BLaER1 (cell line): ENCODE data around the gene CD79B.

Experiments used
- H3K27ac ChIP-seq: shearing (Covaris generic); formaldehyde crosslinking; 2 replicates; pipeline ENCODE4 v1.8.1; 2022
- H3K27me3 ChIP-seq: shearing (Covaris generic); formaldehyde crosslinking; 2 replicates; pipeline ENCODE4 v1.8.1; 2022
- H3K36me3 ChIP-seq: shearing (Covaris generic); formaldehyde crosslinking; 2 replicates; pipeline ENCODE4 v1.8.1; 2022
- H3K4me1 ChIP-seq: shearing (Covaris generic); formaldehyde crosslinking; 2 replicates; pipeline ENCODE4 v1.8.1; 2022
- H3K4me2 ChIP-seq: shearing (Covaris generic); formaldehyde crosslinking; 2 replicates; pipeline ENCODE4 v1.8.1; 2022
- H3K4me3 ChIP-seq: shearing (Covaris generic); formaldehyde crosslinking; 2 replicates; pipeline ENCODE4 v1.8.1; 2022
- H3K9ac ChIP-seq: shearing (Covaris generic); formaldehyde crosslinking; 2 replicates; pipeline ENCODE4 v1.8.1; 2022
- H3K9me3 ChIP-seq: shearing (Covaris generic); formaldehyde crosslinking; 2 replicates; pipeline ENCODE4 v1.8.1; 2022
- H4K20me1 ChIP-seq: shearing (Covaris generic); formaldehyde crosslinking; 2 replicates; pipeline ENCODE4 v1.8.1; 2022
- Cebpa-rat ChIP-seq: shearing (Covaris generic); IDR thresholded peaks from 2 replicates; pipeline ENCODE4 v1.8.1; 2022

The CD79B gene

GRCh38 chr17:63944736-63945499, 12.8 kb upstream of the CD79B start:
- no peaks in the 10 kb centered on the region for H4K20me1 ChIP-seq
- peaks cover 6% of the 10 kb centered on the region; the same call in 1 of the 2 replicates for H3K9me3 ChIP-seq
- no peak for TF ChIP-seq Cebpa-rat
- H3K4me1 ChIP-seq: peaks cover 73% of the 10 kb centered on the region
- H3K36me3 ChIP-seq: peaks cover 12% of the 10 kb centered on the region; the same call in 1 of the 2 replicates
- H3K4me2 ChIP-seq: peak overlapping the region; percentile 91
- H3K27me3 ChIP-seq: no peaks in the 10 kb centered on the region
- no peak overlapping the region for H3K4me3 ChIP-seq
- H3K27ac ChIP-seq: peak overlapping the region; percentile 84
- no peak overlapping the region for H3K9ac ChIP-seq

GRCh38 chr17:63943745-63944144, 11.6 kb upstream of the CD79B start:
- no peak for TF ChIP-seq Cebpa-rat
- H3K4me1 ChIP-seq: peaks cover 73% of the 10 kb centered on the region
- H3K4me2 ChIP-seq: no peak overlapping the region
- H3K9ac ChIP-seq: no peak overlapping the region
- no peaks in the 10 kb centered on the region for H4K20me1 ChIP-seq
- H3K9me3 ChIP-seq: peaks cover 6% of the 10 kb centered on the region; the same call in 1 of the 2 replicates
- H3K4me3 ChIP-seq: no peak overlapping the region
- peaks cover 12% of the 10 kb centered on the region; the same call in 1 of the 2 replicates for H3K36me3 ChIP-seq
- H3K27ac ChIP-seq: 0 out of 2 replicates have a peak overlapping the region, but pooled peaks have one; percentile 84
- H3K27me3 ChIP-seq: no peaks in the 10 kb centered on the region

GRCh38 chr17:63942309-63942985, 10.3 kb upstream of the CD79B start:
- H3K27ac ChIP-seq: no peak overlapping the region
- H4K20me1 ChIP-seq: no peaks in the 10 kb centered on the region
- no peak overlapping the region for H3K9ac ChIP-seq
- H3K27me3 ChIP-seq: no peaks in the 10 kb centered on the region
- TF ChIP-seq Cebpa-rat: no peak
- H3K4me3 ChIP-seq: no peak overlapping the region
- H3K36me3 ChIP-seq: peaks cover 12% of the 10 kb centered on the region; the same call in 1 of the 2 replicates
- H3K4me2 ChIP-seq: no peak overlapping the region
- peaks cover 73% of the 10 kb centered on the region for H3K4me1 ChIP-seq
- peaks cover 6% of the 10 kb centered on the region; the same call in 1 of the 2 replicates for H3K9me3 ChIP-seq

- no peaks in the 10 kb centered on the region for H4K20me1 ChIP-seq
- H3K4me1 ChIP-seq: peaks cover 73% of the 10 kb centered on the region
- no peaks in the 10 kb centered on the region for H3K27me3 ChIP-seq
- no peak overlapping the region for H3K4me2 ChIP-seq
- H3K36me3 ChIP-seq: peaks cover 12% of the 10 kb centered on the region; the same call in 1 of the 2 replicates
- no peak overlapping the region for H3K27ac ChIP-seq
- peaks cover 6% of the 10 kb centered on the region; the same call in 1 of the 2 replicates for H3K9me3 ChIP-seq
- no peak overlapping the region for H3K4me3 ChIP-seq
- H3K9ac ChIP-seq: no peak overlapping the region
- TF ChIP-seq Cebpa-rat: no peak
Measured at GRCh38 chr17:63941751-63942150, 9.6 kb upstream of the CD79B start.

DNA sequence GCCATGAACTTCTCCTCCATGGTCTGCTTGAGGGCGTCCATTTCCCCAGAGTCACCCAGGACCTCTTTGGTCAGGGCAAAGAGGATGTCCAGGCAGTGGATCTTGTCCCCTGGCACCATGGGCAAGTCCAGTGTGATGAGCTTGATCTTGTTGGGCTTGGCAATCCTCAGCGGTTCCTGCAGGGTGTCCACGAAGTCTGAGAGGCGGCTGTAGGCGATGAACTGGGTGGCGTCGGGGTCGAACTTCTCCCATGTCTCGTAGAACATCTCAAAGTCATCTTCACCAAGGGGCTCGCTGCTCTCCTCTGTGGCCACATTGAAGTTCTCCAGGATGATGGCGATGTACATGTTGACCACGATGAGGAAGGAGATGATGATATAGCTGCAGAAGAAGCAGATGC, 9.0 kb upstream of the CD79B start:
- no peak overlapping the region for H3K9ac ChIP-seq
- TF ChIP-seq Cebpa-rat: no peak
- peaks cover 12% of the 10 kb centered on the region; the same call in 1 of the 2 replicates for H3K36me3 ChIP-seq
- no peaks in the 10 kb centered on the region for H3K27me3 ChIP-seq
- H3K27ac ChIP-seq: no peak overlapping the region
- H4K20me1 ChIP-seq: no peaks in the 10 kb centered on the region
- H3K4me3 ChIP-seq: no peak overlapping the region
- no peak overlapping the region for H3K4me2 ChIP-seq
- H3K4me1 ChIP-seq: peaks cover 73% of the 10 kb centered on the region
- peaks cover 6% of the 10 kb centered on the region; the same call in 1 of the 2 replicates for H3K9me3 ChIP-seq

- Histone ChIP-seq H3K27me3 (no peaks in the 10 kb centered on the region), H3K27ac (peak overlapping the region; percentile 62; the same call in 1 of the 2 replicates), H3K4me2 (no peak overlapping the region), H3K9ac (no peak overlapping the region), H3K36me3 (peaks cover 12% of the 10 kb centered on the region; the same call in 1 of the 2 replicates), H3K4me1 (peaks cover 73% of the 10 kb centered on the region), H3K4me3 (no peak overlapping the region), H4K20me1 (no peaks in the 10 kb centered on the region), H3K9me3 (peaks cover 6% of the 10 kb centered on the region; the same call in 1 of the 2 replicates)
- no peak for TF ChIP-seq Cebpa-rat
Measured at GRCh38 chr17:63940584-63940983, 8.5 kb upstream of the CD79B start.

DNA sequence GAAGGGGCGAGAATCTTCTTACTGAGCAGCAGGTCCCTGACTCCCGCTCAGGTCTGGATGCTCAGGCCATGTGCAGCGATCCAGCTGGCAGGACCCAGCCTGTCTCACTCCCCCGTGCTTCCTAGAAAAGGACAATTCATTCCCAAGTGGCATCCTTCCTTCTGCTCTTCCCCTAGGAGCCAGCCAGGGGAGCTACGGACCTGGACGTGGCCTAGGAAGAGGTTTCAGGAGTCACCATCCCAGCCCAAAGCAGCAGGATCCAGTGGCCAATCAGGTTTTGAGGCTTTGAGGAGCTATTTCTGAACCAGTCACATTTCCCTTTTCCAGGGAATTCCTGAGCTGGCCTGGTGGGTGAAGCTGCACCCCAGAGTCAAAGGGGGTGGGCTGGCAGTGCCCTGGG, 7.8 kb upstream of the CD79B start:
- Histone ChIP-seq H3K4me1 (peaks cover 73% of the 10 kb centered on the region), H3K4me3 (no peak overlapping the region), H3K27ac (peak overlapping the region; percentile 62), H3K9me3 (peaks cover 6% of the 10 kb centered on the region; the same call in 1 of the 2 replicates), H3K9ac (no peak overlapping the region), H4K20me1 (no peaks in the 10 kb centered on the region), H3K36me3 (peaks cover 12% of the 10 kb centered on the region; the same call in 1 of the 2 replicates), H3K27me3 (no peaks in the 10 kb centered on the region), H3K4me2 (peak overlapping the region; percentile 47; the same call in 1 of the 2 replicates)
- TF ChIP-seq Cebpa-rat: no peak

GRCh38 chr17:63939401-63939800, 7.3 kb upstream of the CD79B start:
- peaks cover 6% of the 10 kb centered on the region; the same call in 1 of the 2 replicates for H3K9me3 ChIP-seq
- peaks cover 12% of the 10 kb centered on the region; the same call in 1 of the 2 replicates for H3K36me3 ChIP-seq
- no peak for TF ChIP-seq Cebpa-rat
- H3K9ac ChIP-seq: no peak overlapping the region; the same call in 1 of the 2 replicates
- peaks cover 73% of the 10 kb centered on the region for H3K4me1 ChIP-seq
- no peak overlapping the region for H3K4me3 ChIP-seq
- H3K27me3 ChIP-seq: no peaks in the 10 kb centered on the region
- peak overlapping the region; percentile 62 for H3K27ac ChIP-seq
- H3K4me2 ChIP-seq: peak overlapping the region; percentile 47
- no peaks in the 10 kb centered on the region for H4K20me1 ChIP-seq

DNA sequence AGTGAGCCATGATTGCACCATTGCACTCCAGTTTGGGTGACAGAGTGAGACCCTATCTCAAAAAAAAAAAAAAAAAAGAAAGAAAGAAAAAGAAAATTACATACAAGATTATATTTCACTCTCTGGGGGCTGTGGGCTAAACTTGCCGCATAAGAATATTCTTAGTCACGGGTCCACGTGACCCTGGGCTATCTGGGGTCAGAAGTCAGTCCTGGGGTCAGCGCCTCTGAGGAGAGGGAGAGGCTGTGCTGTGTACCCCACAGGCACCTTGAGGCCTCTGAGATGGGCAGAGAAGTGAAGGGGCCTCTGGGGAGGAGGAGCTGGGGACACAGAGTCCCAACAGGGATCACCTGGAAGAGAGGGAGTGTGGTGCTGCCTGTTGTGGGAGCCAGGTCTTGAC, 5.8 kb upstream of the CD79B start:
- Histone ChIP-seq H3K27me3 (no peaks in the 10 kb centered on the region), H3K4me3 (no peak overlapping the region), H3K9ac (peak overlapping the region; percentile 49), H3K36me3 (peaks cover 12% of the 10 kb centered on the region; the same call in 1 of the 2 replicates), H4K20me1 (no peaks in the 10 kb centered on the region), H3K4me1 (peaks cover 77% of the 10 kb centered on the region), H3K4me2 (peak overlapping the region; percentile 47), H3K9me3 (peaks cover 6% of the 10 kb centered on the region; the same call in 1 of the 2 replicates), H3K27ac (peak overlapping the region; percentile 62)
- TF ChIP-seq Cebpa-rat: no peak

DNA sequence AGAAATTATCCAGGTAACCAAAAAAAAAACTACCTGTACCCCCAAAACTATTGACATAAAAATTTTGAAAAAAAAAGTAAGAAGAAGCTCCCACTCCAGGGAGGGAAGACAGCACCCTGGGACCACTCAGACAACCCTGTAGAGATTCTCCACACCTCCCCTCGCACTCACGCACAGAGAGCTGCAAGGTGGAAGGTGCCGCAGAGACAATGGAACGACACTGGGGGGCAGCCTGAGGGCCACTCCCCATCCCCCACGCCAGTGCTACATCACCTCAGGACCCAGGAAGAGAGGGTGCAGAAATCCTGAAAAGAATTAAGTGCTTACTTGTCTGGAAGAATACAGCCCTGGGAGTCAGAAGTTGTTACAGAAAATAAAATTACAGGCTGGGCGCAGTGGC, 5.2 kb upstream of the CD79B start:
- Histone ChIP-seq H3K4me1 (peaks cover 83% of the 10 kb centered on the region), H3K4me3 (no peak overlapping the region), H3K36me3 (peaks cover 9% of the 10 kb centered on the region; the same call in 1 of the 2 replicates), H3K9me3 (peaks cover 6% of the 10 kb centered on the region; the same call in 1 of the 2 replicates), H3K9ac (no peak overlapping the region), H3K27me3 (no peaks in the 10 kb centered on the region), H3K27ac (no peak overlapping the region), H4K20me1 (no peaks in the 10 kb centered on the region), H3K4me2 (peak overlapping the region; percentile 4)
- TF ChIP-seq Cebpa-rat: no peak
